Activated CD8-positive, alpha-beta T cell treated with anti-CD3 and anti-CD28 coated beads for 36 hours (primary cell): ENCODE data around the gene CEP170. TPM values are rescaled to one million over a fixed set of nuclear protein-coding genes. Genes with fewer than 3 reads are reported as not detected.
A peak's percentile ranks its signal among the peaks of the same experiment; 100 is the strongest.
"Not testable (repeated sequence)": the region's sequence is repeated elsewhere in the genome, so short reads cannot be mapped to it uniquely, and the experiment has no call there.

Experiments used
- ATAC-seq: fragments of 200-7000 bp; cut with Tn5 transposase; one replicate; pipeline ENCODE4 v1.10.0; 2021; ENCODE audit warnings: mild to moderate bottlenecking, moderate library complexity
- CTCF ChIA-PET: fragments of 350-600 bp; sonication (Branson Sonifier 250); formaldehyde crosslinking; loops from one replicate; lab custom pipeline; 2021; ENCODE audit warnings: antibody characterized with exemption; lab: Charles Lee
- POLR2A ChIA-PET: fragments of 350-600 bp; sonication (Branson Sonifier 250); formaldehyde crosslinking; loops from one replicate; lab custom pipeline; 2021; ENCODE audit warnings: antibody characterized with exemption; lab: Charles Lee
- DNase-seq: peaks from one replicate; pipeline ENCODE4 v3.0.0-alpha.2; 2020
- H3K27ac Mint-ChIP-seq: one replicate; pipeline ENCODE4 v1.8.0; 2021; ENCODE audit warnings: mild to moderate bottlenecking, mixed read lengths
- H3K27me3 Mint-ChIP-seq: one replicate; pipeline ENCODE4 v1.8.0; 2021; ENCODE audit warnings: mixed read lengths
- H3K36me3 Mint-ChIP-seq: one replicate; pipeline ENCODE4 v1.8.0; 2021; ENCODE audit warnings: low read depth, mixed read lengths
- H3K4me1 Mint-ChIP-seq: one replicate; pipeline ENCODE4 v1.8.0; 2021; ENCODE audit warnings: low read depth, mixed read lengths
- H3K4me3 Mint-ChIP-seq: one replicate; pipeline ENCODE4 v1.8.0; 2021; ENCODE audit warnings: mild to moderate bottlenecking, moderate library complexity, mixed read lengths
- H3K9me3 Mint-ChIP-seq: one replicate; pipeline ENCODE4 v1.8.0; 2021; ENCODE audit warnings: mixed read lengths
- intact Hi-C: fragments of 100-400 bp; cut with micrococcal nuclease; formaldehyde crosslinking; loops from one replicate; pipeline ENCODE4 v1.10.0; 2022
- total RNA-seq, 2 experiments: library from RNA; stranded (reverse); gene quantifications; one replicate each; pipeline ENCODE4 v1.2.3, GENCODE V29; 2021

Gene CEP170
- total RNA-seq, 2 experiments from 2014 or later, result 37.5 to 45.7 TPM

DNA sequence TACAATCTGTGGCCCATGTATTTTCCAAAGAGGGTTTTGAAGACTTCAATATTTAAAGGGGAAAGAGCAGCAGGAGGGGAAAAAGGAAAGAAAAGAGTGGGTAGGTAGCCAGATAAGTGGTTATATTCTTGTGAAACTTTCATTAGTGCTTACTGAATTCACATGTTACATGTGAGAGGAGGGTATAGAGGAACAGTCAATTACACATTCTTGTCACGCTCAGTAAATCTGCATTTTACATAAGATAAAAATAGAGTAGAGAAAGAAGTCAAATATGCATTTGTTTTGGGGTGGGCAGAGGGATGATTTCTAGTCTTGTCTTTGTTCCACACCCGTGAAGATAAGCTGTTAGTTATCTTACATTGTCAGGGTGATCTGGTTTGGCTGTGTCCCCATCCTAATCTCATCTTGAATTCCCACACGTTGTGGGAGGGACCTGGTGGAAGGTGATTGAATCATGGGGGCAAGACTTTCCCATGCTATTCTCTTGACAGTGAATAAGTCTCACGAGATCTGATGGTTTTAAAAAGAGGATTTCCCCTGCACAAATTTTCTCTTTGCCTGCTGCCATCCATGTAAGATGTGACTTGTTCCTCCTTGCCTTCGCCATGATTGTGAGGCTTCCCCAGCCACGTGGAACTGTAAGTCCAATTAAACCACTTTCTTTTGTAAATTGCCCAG, 149.3 kb downstream of the CEP170 start:
- H3K4me3 Mint-ChIP-seq, POLR2A ChIA-PET, ATAC-seq: not testable (repeated sequence)

GRCh38 chr1:243105104-243105503, 150.0 kb downstream of the CEP170 start:
- CTCF ChIA-PET, H3K4me3 Mint-ChIP-seq, intact Hi-C loops, H3K4me1 Mint-ChIP-seq, DNase-seq, ATAC-seq, H3K27me3 Mint-ChIP-seq, H3K9me3 Mint-ChIP-seq, H3K27ac Mint-ChIP-seq, POLR2A ChIA-PET, H3K36me3 Mint-ChIP-seq: not testable (repeated sequence)

More for the DNA sequence above, 149.3 kb downstream of the CEP170 start:
- intact Hi-C loops, H3K4me1 Mint-ChIP-seq, H3K36me3 Mint-ChIP-seq, H3K27ac Mint-ChIP-seq, H3K9me3 Mint-ChIP-seq, H3K27me3 Mint-ChIP-seq, DNase-seq, CTCF ChIA-PET: not testable (repeated sequence)

- ATAC-seq, H3K27ac Mint-ChIP-seq, intact Hi-C loops, H3K27me3 Mint-ChIP-seq, H3K4me1 Mint-ChIP-seq, H3K9me3 Mint-ChIP-seq, H3K4me3 Mint-ChIP-seq, DNase-seq, CTCF ChIA-PET, H3K36me3 Mint-ChIP-seq, POLR2A ChIA-PET: not testable (repeated sequence)
These were observed 150.6 kb downstream of the CEP170 start for GRCh38 chr1:243104452-243104851.

DNA sequence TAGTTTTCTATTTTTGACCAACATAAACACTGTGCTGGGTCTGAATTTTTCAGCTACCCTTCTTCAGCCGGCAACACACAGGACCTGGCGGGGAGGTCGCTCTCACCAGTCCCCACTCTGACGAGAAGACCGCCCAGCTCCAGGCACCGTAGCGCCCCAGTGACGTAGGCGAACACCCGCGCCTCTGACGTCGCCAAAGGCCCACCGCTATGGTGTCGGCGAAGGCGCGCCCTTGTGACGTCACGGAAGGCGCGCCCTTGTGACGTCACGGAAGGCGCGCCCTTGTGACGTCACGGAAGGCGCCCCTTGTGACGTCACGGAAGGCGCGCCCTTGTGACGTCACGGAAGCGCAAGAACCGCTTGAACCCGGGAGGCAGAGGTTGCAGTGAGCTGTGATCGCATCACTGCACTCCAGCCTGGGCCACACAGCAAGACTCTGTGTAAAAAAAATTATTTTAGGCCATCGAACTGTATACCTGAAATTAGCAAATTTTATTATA, 153.5 kb downstream of the CEP170 start:
- Mint-ChIP-seq H3K4me3 (peak overlapping the region; percentile 69), H3K27ac (peak overlapping the region; percentile 84)
- CTCF ChIA-PET, intact Hi-C loops, H3K27me3 Mint-ChIP-seq, H3K9me3 Mint-ChIP-seq, H3K4me1 Mint-ChIP-seq, H3K36me3 Mint-ChIP-seq: not testable (repeated sequence)
- POLR2A ChIA-PET, result interaction anchor here (0.6 kb wide), 1 partner anchor 531 kb away, joined by 3 read pairs; no protein-coding TSS in a partner anchor
- DNase-seq (peak; percentile 60), ATAC-seq (peak; percentile 64)

- H3K27ac Mint-ChIP-seq, H3K9me3 Mint-ChIP-seq, H3K4me1 Mint-ChIP-seq, ATAC-seq, POLR2A ChIA-PET, DNase-seq, CTCF ChIA-PET, H3K4me3 Mint-ChIP-seq, intact Hi-C loops, H3K27me3 Mint-ChIP-seq, H3K36me3 Mint-ChIP-seq: not testable (repeated sequence)
These were observed 167.7 kb downstream of the CEP170 start for GRCh38 chr1:243087368-243087767.

Other genes with a start within 250 kb of the CEP170 start
- gene SDCCAG8, start 760 bp upstream of the CEP170 start, total RNA-seq, result 10 to 100 TPM; 22.4 to 22.6 TPM